MCF 10A (cell line): ENCODE measurements around the gene MB21D2. TPM values are rescaled to one million over a fixed set of nuclear protein-coding genes. Genes with fewer than 3 reads are reported as not detected.

Experiments
- BruUV-seq: library from RNA; stranded (reverse); fragments of 400-500 nt; replicated peaks from 2 replicates; lab custom pipeline; 2021; lab: Mats Ljungman, UMichigan
- CTCF ChIA-PET: fragments of 300-600 bp; sonication (Branson Sonifier 250); formaldehyde crosslinking; extraction: SDS; loops from one replicate; lab custom pipeline; 2021; ENCODE audit warnings: antibody characterized with exemption, inconsistent platforms; lab: Yijun Ruan, JAX
- POLR2A ChIA-PET: fragments of 300-600, 350-650 bp; sonication (Branson Sonifier 250); formaldehyde crosslinking; extraction: SDS; loops from one replicate; lab custom pipeline; 2020; ENCODE audit warnings: antibody characterized with exemption, inconsistent platforms; lab: Yijun Ruan, JAX
- DNase-seq: peaks from one replicate; pipeline ENCODE4 v3.0.0-alpha.2; 2018; ENCODE audit not compliant: unreplicated experiment
- H3K27ac Mint-ChIP-seq: one replicate; pipeline ENCODE4 v1.8.0; 2022; ENCODE audit warnings: mild to moderate bottlenecking, low read depth, mixed read lengths; ENCODE audit not compliant: unreplicated experiment
- H3K27me3 Mint-ChIP-seq: one replicate; pipeline ENCODE4 v1.8.0; 2022; ENCODE audit warnings: mixed read lengths; ENCODE audit not compliant: insufficient read depth, unreplicated experiment
- H3K36me3 Mint-ChIP-seq: one replicate; pipeline ENCODE4 v1.8.0; 2022; ENCODE audit warnings: mild to moderate bottlenecking, moderate library complexity, mixed read lengths; ENCODE audit not compliant: insufficient read depth, unreplicated experiment
- H3K4me1 Mint-ChIP-seq: one replicate; pipeline ENCODE4 v1.8.0; 2022; ENCODE audit warnings: mixed read lengths; ENCODE audit not compliant: insufficient read depth, unreplicated experiment
- H3K4me3 Mint-ChIP-seq: one replicate; pipeline ENCODE4 v1.8.0; 2022; ENCODE audit warnings: mild to moderate bottlenecking, moderate library complexity, mixed read lengths; ENCODE audit not compliant: unreplicated experiment
- H3K9me3 Mint-ChIP-seq: one replicate; pipeline ENCODE4 v1.8.0; 2022; ENCODE audit warnings: mixed read lengths; ENCODE audit not compliant: unreplicated experiment
- intact Hi-C: fragments of 100-400 bp; cut with micrococcal nuclease; formaldehyde crosslinking; loops from 2 replicates; pipeline ENCODE4 v1.14.1; 2022
- total RNA-seq: library from RNA; stranded (reverse); gene quantifications from 2 replicates; pipeline ENCODE4 v1.2.3, GENCODE V29; 2022
- TF ChIP-seq, protein P1 (sequence below): fragments of 200-600 bp; IDR thresholded peaks from one replicate; pipeline ENCODE4 v1.8.0; 2022; ENCODE audit warnings: antibody characterized with exemption, mild to moderate bottlenecking; ENCODE audit not compliant: unreplicated experiment

The MB21D2 gene
- total RNA-seq, 1 experiment from 2014 or later, result 4.4 TPM

- Mint-ChIP-seq H3K4me3 (no peak overlapping the region), H3K27ac (no peak overlapping the region), H3K9me3 (no peaks in the 10 kb centered on the region), H3K36me3 (peaks cover 4% of the 10 kb centered on the region), H3K27me3 (no peaks in the 10 kb centered on the region), H3K4me1 (peaks cover 9% of the 10 kb centered on the region)
- TF ChIP-seq, protein P1, sequence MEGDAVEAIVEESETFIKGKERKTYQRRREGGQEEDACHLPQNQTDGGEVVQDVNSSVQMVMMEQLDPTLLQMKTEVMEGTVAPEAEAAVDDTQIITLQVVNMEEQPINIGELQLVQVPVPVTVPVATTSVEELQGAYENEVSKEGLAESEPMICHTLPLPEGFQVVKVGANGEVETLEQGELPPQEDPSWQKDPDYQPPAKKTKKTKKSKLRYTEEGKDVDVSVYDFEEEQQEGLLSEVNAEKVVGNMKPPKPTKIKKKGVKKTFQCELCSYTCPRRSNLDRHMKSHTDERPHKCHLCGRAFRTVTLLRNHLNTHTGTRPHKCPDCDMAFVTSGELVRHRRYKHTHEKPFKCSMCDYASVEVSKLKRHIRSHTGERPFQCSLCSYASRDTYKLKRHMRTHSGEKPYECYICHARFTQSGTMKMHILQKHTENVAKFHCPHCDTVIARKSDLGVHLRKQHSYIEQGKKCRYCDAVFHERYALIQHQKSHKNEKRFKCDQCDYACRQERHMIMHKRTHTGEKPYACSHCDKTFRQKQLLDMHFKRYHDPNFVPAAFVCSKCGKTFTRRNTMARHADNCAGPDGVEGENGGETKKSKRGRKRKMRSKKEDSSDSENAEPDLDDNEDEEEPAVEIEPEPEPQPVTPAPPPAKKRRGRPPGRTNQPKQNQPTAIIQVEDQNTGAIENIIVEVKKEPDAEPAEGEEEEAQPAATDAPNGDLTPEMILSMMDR, result no peak
- DNase-seq, result no peak
- intact Hi-C loops, result no loop called here
- ChIA-PET POLR2A (no interaction called here), CTCF (no interaction called here)
- no TSS peak for BruUV-seq
Observed at GRCh38 chr3:192866804-192867203, 50.9 kb downstream of the MB21D2 start.

- Mint-ChIP-seq H3K27ac (no peak overlapping the region), H3K9me3 (no peaks in the 10 kb centered on the region), H3K4me1 (peaks cover 9% of the 10 kb centered on the region), H3K36me3 (no peaks in the 10 kb centered on the region), H3K4me3 (no peak overlapping the region), H3K27me3 (no peaks in the 10 kb centered on the region)
- ChIA-PET POLR2A (no interaction called here), CTCF (interaction anchor here (1.2 kb wide), 1 partner anchor 32 kb away, joined by 3 read pairs; no protein-coding TSS in a partner anchor)
- no TSS peak for BruUV-seq
- intact Hi-C loops, result no loop called here
- TF ChIP-seq, protein P1, result no peak
- no peak for DNase-seq
Observed at GRCh38 chr3:192864941-192865340, 52.7 kb downstream of the MB21D2 start.

DNA sequence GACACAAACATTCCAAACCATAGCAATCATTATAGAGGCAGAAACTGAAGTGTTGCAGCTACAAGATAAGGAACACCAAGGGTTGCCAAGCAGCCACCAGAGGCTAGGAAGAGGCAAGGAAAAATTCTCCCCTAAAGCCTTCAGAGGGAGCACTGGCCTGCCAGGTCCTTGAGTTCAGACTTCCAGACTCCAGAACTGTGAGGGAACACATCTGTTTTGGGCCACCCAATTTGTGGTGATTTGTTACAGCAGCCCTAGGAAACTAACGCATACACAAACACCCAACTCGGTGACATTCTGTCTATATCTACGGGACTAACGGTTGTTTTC lies 54.6 kb downstream of the MB21D2 start:
- POLR2A ChIA-PET, result interaction anchor here (0.7 kb wide), 1 partner anchor 9 kb away, joined by 3 read pairs; no protein-coding TSS in a partner anchor
- no peak overlapping the region for H3K27ac Mint-ChIP-seq
- CTCF ChIA-PET, result no interaction called here
- no peaks in the 10 kb centered on the region for H3K4me1 Mint-ChIP-seq
- H3K27me3 Mint-ChIP-seq, result no peaks in the 10 kb centered on the region
- intact Hi-C loops, result no loop called here
- DNase-seq, result no peak
- H3K9me3 Mint-ChIP-seq, result no peaks in the 10 kb centered on the region
- no TSS peak for BruUV-seq
- TF ChIP-seq, protein P1, result no peak
- H3K36me3 Mint-ChIP-seq, result no peaks in the 10 kb centered on the region
- no peak overlapping the region for H3K4me3 Mint-ChIP-seq

- TF ChIP-seq, protein P1, result no peak
- intact Hi-C loops, result no loop called here
- POLR2A ChIA-PET, result interaction anchor here (0.7 kb wide), 1 partner anchor 9 kb away, joined by 3 read pairs; no protein-coding TSS in a partner anchor
- H3K27ac Mint-ChIP-seq, result no peak overlapping the region
- no peaks in the 10 kb centered on the region for H3K4me1 Mint-ChIP-seq
- CTCF ChIA-PET, result no interaction called here
- no peak overlapping the region for H3K4me3 Mint-ChIP-seq
- H3K27me3 Mint-ChIP-seq, result no peaks in the 10 kb centered on the region
- H3K36me3 Mint-ChIP-seq, result no peaks in the 10 kb centered on the region
- no TSS peak for BruUV-seq
- DNase-seq, result no peak
- no peaks in the 10 kb centered on the region for H3K9me3 Mint-ChIP-seq
Observed at GRCh38 chr3:192862408-192863090, 55.1 kb downstream of the MB21D2 start.
